ENCODE results near the gene KRTAP10-4. TPM values are rescaled to one million over a fixed set of nuclear protein-coding genes. Genes with fewer than 3 reads are reported as not detected.

The KRTAP10-4 gene
- total RNA-seq, 1 donor from 2014 or later: not detected

DNA sequence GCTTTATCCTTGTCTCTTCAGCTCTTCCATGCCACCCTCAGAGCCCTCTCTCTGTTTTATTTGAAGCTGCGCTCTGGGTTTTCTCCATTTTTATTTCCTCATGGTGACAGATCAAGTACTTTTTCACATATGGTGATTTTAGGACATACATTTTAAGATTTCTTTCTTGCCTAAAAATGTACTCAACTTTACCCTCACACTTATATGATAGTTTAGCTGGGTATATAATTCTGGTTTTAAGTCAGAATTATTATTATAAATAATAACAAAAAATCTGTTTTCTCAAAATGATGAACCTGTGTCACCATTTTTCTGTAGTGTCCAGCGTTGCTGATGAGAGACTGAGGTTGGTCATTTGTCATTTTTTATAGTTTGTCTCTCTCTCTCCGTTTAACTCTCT lies 7.6 kb downstream of the KRTAP10-4 start:
- TF ChIP-seq, protein P1, sequence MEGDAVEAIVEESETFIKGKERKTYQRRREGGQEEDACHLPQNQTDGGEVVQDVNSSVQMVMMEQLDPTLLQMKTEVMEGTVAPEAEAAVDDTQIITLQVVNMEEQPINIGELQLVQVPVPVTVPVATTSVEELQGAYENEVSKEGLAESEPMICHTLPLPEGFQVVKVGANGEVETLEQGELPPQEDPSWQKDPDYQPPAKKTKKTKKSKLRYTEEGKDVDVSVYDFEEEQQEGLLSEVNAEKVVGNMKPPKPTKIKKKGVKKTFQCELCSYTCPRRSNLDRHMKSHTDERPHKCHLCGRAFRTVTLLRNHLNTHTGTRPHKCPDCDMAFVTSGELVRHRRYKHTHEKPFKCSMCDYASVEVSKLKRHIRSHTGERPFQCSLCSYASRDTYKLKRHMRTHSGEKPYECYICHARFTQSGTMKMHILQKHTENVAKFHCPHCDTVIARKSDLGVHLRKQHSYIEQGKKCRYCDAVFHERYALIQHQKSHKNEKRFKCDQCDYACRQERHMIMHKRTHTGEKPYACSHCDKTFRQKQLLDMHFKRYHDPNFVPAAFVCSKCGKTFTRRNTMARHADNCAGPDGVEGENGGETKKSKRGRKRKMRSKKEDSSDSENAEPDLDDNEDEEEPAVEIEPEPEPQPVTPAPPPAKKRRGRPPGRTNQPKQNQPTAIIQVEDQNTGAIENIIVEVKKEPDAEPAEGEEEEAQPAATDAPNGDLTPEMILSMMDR (IDR thresholded peaks at IDR 0.05; ENCODE audit: unreplicated experiment): no peak
- no peak for DNase-seq (ENCODE audit: low spot score)
- H3K36me3 Mint-ChIP-seq (ENCODE audit: low read depth, unreplicated experiment): no peaks in the 10 kb centered on the region
- peaks cover 4% of the 10 kb centered on the region for H3K27me3 Mint-ChIP-seq (ENCODE audit: unreplicated experiment)
- no peak overlapping the region for H3K4me3 Mint-ChIP-seq (ENCODE audit: unreplicated experiment)
- H3K4me1 Mint-ChIP-seq (ENCODE audit: unreplicated experiment): no peaks in the 10 kb centered on the region
- no peak overlapping the region for H3K27ac Mint-ChIP-seq (ENCODE audit: unreplicated experiment)
- no peaks in the 10 kb centered on the region for H3K9me3 Mint-ChIP-seq (ENCODE audit: unreplicated experiment)

DNA sequence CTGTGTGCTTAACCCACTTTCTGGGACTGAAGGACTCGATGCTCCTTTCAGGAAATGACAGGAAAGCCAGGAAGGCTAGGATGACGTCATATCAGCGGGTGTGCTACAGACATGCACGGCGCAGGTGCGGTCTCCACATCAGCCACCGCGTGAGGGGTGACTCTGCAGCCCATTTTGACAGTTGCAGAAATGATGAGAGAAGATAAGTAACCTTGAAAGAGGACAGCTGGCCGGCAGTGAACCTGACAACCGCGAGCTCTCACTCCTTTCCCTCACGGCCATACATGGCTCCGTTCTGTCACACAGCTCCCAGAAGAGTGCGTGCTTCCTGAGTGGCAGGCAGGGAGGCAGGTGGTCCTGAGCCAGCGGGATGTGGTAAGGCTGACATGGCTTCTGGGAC lies 8.5 kb downstream of the KRTAP10-4 start:
- Mint-ChIP-seq H3K4me3 (ENCODE audit: unreplicated experiment) (no peak overlapping the region), H3K27ac (ENCODE audit: unreplicated experiment) (no peak overlapping the region), H3K4me1 (ENCODE audit: unreplicated experiment) (no peaks in the 10 kb centered on the region), H3K36me3 (ENCODE audit: low read depth, unreplicated experiment) (peaks cover 4% of the 10 kb centered on the region), H3K27me3 (ENCODE audit: unreplicated experiment) (peaks cover 6% of the 10 kb centered on the region), H3K9me3 (ENCODE audit: unreplicated experiment) (no peaks in the 10 kb centered on the region)
- no peak for DNase-seq (ENCODE audit: low spot score)
- TF ChIP-seq, protein P1 (IDR thresholded peaks at IDR 0.05; ENCODE audit: unreplicated experiment): no peak

DNA sequence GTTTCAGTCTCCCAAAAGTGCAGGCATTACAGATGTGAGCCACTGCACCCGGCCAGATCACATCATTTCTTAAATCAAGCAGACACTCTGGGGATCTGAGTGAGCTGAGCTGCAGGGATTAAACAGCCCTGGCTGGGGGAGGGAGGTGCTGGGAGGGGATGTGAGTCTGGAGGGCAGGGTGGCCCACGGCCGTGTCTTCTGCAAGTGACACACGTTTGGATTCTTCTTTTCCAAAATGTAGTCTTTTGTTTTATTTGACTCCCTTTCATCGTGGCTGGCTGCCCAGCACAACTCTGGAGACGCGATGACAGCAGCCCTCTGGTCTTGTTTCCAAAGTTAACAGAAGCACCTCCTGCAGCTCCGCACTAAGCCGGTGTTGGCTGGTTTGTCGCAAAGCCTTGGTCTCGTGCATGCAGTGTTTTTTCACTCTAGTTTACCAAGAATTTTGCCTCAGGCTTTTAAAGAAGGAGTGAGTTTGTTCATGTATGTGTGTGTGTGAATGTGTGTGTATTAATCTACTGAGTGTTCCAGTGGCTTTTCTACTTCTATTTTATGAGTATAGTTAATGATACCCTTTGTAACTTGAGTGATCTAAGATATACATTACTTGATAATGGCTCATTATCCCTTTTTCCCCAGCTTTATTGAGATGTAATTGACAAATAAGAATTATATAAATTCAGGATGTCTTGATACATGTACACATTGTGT lies 9.7 kb downstream of the KRTAP10-4 start:
- Mint-ChIP-seq H3K27ac (ENCODE audit: unreplicated experiment) (no peak overlapping the region), H3K36me3 (ENCODE audit: low read depth, unreplicated experiment) (peaks cover 4% of the 10 kb centered on the region), H3K4me1 (ENCODE audit: unreplicated experiment) (no peaks in the 10 kb centered on the region), H3K9me3 (ENCODE audit: unreplicated experiment) (no peaks in the 10 kb centered on the region), H3K27me3 (ENCODE audit: unreplicated experiment) (peaks cover 6% of the 10 kb centered on the region), H3K4me3 (ENCODE audit: unreplicated experiment) (no peak overlapping the region)
- TF ChIP-seq, protein P1 (IDR thresholded peaks at IDR 0.05; ENCODE audit: unreplicated experiment): no peak
- no peak for DNase-seq (ENCODE audit: low spot score)

DNA sequence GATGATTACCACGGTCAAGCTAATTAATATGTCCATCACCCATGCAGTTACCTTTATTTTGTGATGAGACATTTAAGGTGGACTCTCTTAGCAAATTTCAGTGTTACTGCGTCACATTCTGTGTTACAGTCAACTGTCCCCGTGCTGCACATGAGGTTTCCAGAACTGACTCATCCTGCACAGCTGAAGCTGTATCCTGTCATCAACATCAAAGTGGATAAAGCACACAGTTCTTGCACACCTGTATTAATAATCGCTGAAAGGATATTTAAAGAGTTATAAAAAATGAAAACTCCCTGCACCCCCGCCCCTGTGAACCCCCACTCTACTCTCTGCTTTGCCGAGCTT lies 10.2 kb downstream of the KRTAP10-4 start:
- H3K36me3 Mint-ChIP-seq (ENCODE audit: low read depth, unreplicated experiment): peaks cover 4% of the 10 kb centered on the region
- no peaks in the 10 kb centered on the region for H3K9me3 Mint-ChIP-seq (ENCODE audit: unreplicated experiment)
- TF ChIP-seq, protein P1 (IDR thresholded peaks at IDR 0.05; ENCODE audit: unreplicated experiment): no peak
- no peak overlapping the region for H3K4me3 Mint-ChIP-seq (ENCODE audit: unreplicated experiment)
- no peak for DNase-seq (ENCODE audit: low spot score)
- no peak overlapping the region for H3K27ac Mint-ChIP-seq (ENCODE audit: unreplicated experiment)
- no peaks in the 10 kb centered on the region for H3K4me1 Mint-ChIP-seq (ENCODE audit: unreplicated experiment)
- peaks cover 6% of the 10 kb centered on the region for H3K27me3 Mint-ChIP-seq (ENCODE audit: unreplicated experiment)

DNA sequence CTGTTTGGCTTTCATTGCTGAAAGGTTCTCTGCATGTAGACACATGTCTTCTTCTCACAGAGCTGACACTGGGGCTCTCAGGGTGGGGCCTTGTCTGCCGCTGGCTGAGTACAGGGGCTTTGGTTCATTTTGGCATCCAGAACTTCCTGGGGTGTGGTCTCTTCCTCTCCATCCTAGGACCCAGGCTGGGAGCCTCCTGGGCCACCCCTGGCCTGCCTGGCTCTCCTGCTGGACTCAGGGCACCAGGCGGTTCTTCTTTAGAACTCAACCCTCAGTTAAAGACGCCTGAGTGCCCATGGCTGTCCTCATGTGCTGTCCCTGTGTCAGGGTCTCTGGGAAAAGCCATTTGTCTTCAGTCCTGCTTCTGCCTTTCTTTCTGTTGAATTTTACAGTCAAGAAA lies 12.4 kb downstream of the KRTAP10-4 start:
- H3K4me3 Mint-ChIP-seq (ENCODE audit: unreplicated experiment): no peak overlapping the region
- H3K27me3 Mint-ChIP-seq (ENCODE audit: unreplicated experiment): peaks cover 3% of the 10 kb centered on the region
- H3K27ac Mint-ChIP-seq (ENCODE audit: unreplicated experiment): no peak overlapping the region
- H3K4me1 Mint-ChIP-seq (ENCODE audit: unreplicated experiment): no peaks in the 10 kb centered on the region
- H3K9me3 Mint-ChIP-seq (ENCODE audit: unreplicated experiment): no peaks in the 10 kb centered on the region
- TF ChIP-seq, protein P1 (IDR thresholded peaks at IDR 0.05; ENCODE audit: unreplicated experiment): no peak
- H3K36me3 Mint-ChIP-seq (ENCODE audit: low read depth, unreplicated experiment): peaks cover 4% of the 10 kb centered on the region
- no peak for DNase-seq (ENCODE audit: low spot score)
